ENCODE measurements around the gene ARHGAP25. TPM values are rescaled to one million over a fixed set of nuclear protein-coding genes. Genes with fewer than 3 reads are reported as not detected.

The ARHGAP25 gene
- total and polyA plus RNA-seq, 10 of the 15 experiments (the other 5 are each of a cell fraction or from before 2014, with no cell fraction given): 0.15 to 1.0 (median 0.46) TPM

- TF ChIP-seq GATAD2B (conservative IDR thresholded peaks at IDR 0.05; ENCODE audit: low read depth): no peak
Measured at GRCh38 chr2:68747413-68747812, 12.8 kb downstream of the ARHGAP25 start (continued).

GRCh38 chr2:68747900-68748299, 13.3 kb downstream of the ARHGAP25 start:
- in situ Hi-C loops (cut with MboI) (no loop called here), intact Hi-C loops (cut with micrococcal nuclease; ENCODE audit: unreplicated experiment) (no loop called here)
- peaks cover 0 to 1% of the 10 kb centered on the region in 2 experiments; a peak in 2 of 4 replicates for H3K27me3 ChIP-seq (replicated peaks in 1 of 2; ENCODE audit: control insufficient read depth in 2 of 2, insufficient read depth in 2 of 2, low read length in 1 of 2)
- H3K4me1 ChIP-seq (ENCODE audit: control insufficient read depth, insufficient read depth, low read length): no peaks in the 10 kb centered on the region; the same call in 1 of the 2 replicates
- H3K27ac ChIP-seq (ENCODE audit: control insufficient read depth, insufficient read depth): no peak overlapping the region
- H3K36me3 ChIP-seq (ENCODE audit: control insufficient read depth in 2 of 2, insufficient read depth in 2 of 2, low read length in 1 of 2): no peaks in the 10 kb centered on the region; a peak in 1 of 4 replicates
- H3K79me2 ChIP-seq (ENCODE audit: control insufficient read depth, insufficient read depth, low read length): no peaks in the 10 kb centered on the region
- CTCF ChIA-PET: interaction anchor here (1.1 to 2.7 kb wide), 4 partner anchors 39 to 177 kb away, joined by 3 to 21 read pairs (median 8); no protein-coding TSS in a partner anchor
- H3K9me3 ChIP-seq (replicated peaks; ENCODE audit: control insufficient read depth, insufficient read depth, low read length): no peaks in the 10 kb centered on the region
- no peak for TF ChIP-seq RFX5 (IDR thresholded peaks at IDR 0.05; ENCODE audit: low read depth, low read length)
- no peak overlapping the region for H3K9ac ChIP-seq (ENCODE audit: control insufficient read depth, insufficient read depth, low read length)
- no peak for ATAC-seq
- no peak for FAIRE-seq
- SMC1A ChIA-PET (ENCODE audit: uncharacterized antibody, unreplicated experiment): no interaction called here
- H4K20me1 ChIP-seq (ENCODE audit: control insufficient read depth, insufficient read depth): no peaks in the 10 kb centered on the region; the same call in 1 of the 2 replicates
- no TSS peak for BruUV-seq (replicated peaks)
- RAD21 ChIA-PET (ENCODE audit: unreplicated experiment): no interaction called here
- H2AFZ ChIP-seq (ENCODE audit: control insufficient read depth, low read depth, low read length): no peak overlapping the region
- POLR2A ChIA-PET: no interaction called here
- H3K4me2 ChIP-seq (ENCODE audit: control insufficient read depth, insufficient read depth): no peak overlapping the region
- DNase-seq (ENCODE audit: low read depth, low spot score): no peak
- H3K4me3 ChIP-seq: no peak overlapping the region
- WGBS (ENCODE audit: insufficient coverage, insufficient replicate concordance, low lambda C conversion rate, missing lambda C conversion rate): 0% methylated on average over 2 of the region's 2 CpGs

GRCh38 chr2:68748568-68748967, 14.0 kb downstream of the ARHGAP25 start:
- ChIA-PET POLR2A (no interaction called here), CTCF (interaction anchor here (1.1 to 2.7 kb wide), 6 partner anchors 22 to 285 kb away, joined by 3 to 21 read pairs (median 4); no protein-coding TSS in a partner anchor), RAD21 (ENCODE audit: unreplicated experiment) (no interaction called here), SMC1A (ENCODE audit: uncharacterized antibody, unreplicated experiment) (interaction anchor here (1.2 kb wide), 2 partner anchors 40 to 177 kb away, joined by 3 read pairs; no protein-coding TSS in a partner anchor)
- BruUV-seq (replicated peaks): no TSS peak
- ATAC-seq: no peak
- Histone ChIP-seq H3K4me2 (ENCODE audit: control insufficient read depth, insufficient read depth) (no peak overlapping the region), H3K79me2 (ENCODE audit: control insufficient read depth, insufficient read depth, low read length) (no peaks in the 10 kb centered on the region), H2AFZ (ENCODE audit: control insufficient read depth, low read depth, low read length) (no peak overlapping the region), H3K27ac (ENCODE audit: control insufficient read depth, insufficient read depth) (no peak overlapping the region), H3K4me1 (ENCODE audit: control insufficient read depth, insufficient read depth, low read length) (no peaks in the 10 kb centered on the region; the same call in 1 of the 2 replicates), H3K36me3 (ENCODE audit: control insufficient read depth in 2 of 2, insufficient read depth in 2 of 2, low read length in 1 of 2) (no peaks in the 10 kb centered on the region), H4K20me1 (ENCODE audit: control insufficient read depth, insufficient read depth) (no peaks in the 10 kb centered on the region; the same call in 1 of the 2 replicates), H3K27me3 (replicated peaks in 1 of 2; ENCODE audit: control insufficient read depth in 2 of 2, insufficient read depth in 2 of 2, low read length in 1 of 2) (peaks cover 0 to 1% of the 10 kb centered on the region in 2 experiments; a peak in 2 of 4 replicates), H3K4me3 (no peak overlapping the region), H3K9me3 (replicated peaks; ENCODE audit: control insufficient read depth, insufficient read depth, low read length) (no peaks in the 10 kb centered on the region), H3K9ac (ENCODE audit: control insufficient read depth, insufficient read depth, low read length) (no peak overlapping the region)
- intact Hi-C loops (cut with micrococcal nuclease; ENCODE audit: unreplicated experiment): no loop called here
- no peak for FAIRE-seq
- in situ Hi-C loops (cut with MboI): no loop called here
- DNase-seq (ENCODE audit: low read depth, low spot score): no peak
- WGBS (ENCODE audit: insufficient coverage, insufficient replicate concordance, low lambda C conversion rate, missing lambda C conversion rate): 93% methylated on average over 1 of the region's 1 CpG
- TF ChIP-seq PKNOX1 (IDR thresholded peaks at IDR 0.05) (no peak), ZNF687 (IDR thresholded peaks at IDR 0.05) (no peak), KLF5 (IDR thresholded peaks at IDR 0.05; ENCODE audit: partially characterized antibody) (no peak), TAF1 (IDR thresholded peaks at IDR 0.05; ENCODE audit: borderline replicate concordance, low read depth, low read length) (no peak), POLR2AphosphoS5 (IDR thresholded peaks at IDR 0.05; ENCODE audit: low read length) (no peak), IKZF2 (IDR thresholded peaks at IDR 0.05) (no peak), PML (IDR thresholded peaks at IDR 0.05; ENCODE audit: low read length) (no peak), MEF2B (IDR thresholded peaks at IDR 0.05; ENCODE audit: partially characterized antibody, poor library complexity, severe bottlenecking) (no peak), CBFB (IDR thresholded peaks at IDR 0.05; ENCODE audit: low read depth) (no peak)

Data from GM12878 (cell line).